Adipocyte (in vitro differentiated cells): ENCODE data around the gene MCRIP2.
A peak's percentile ranks its signal among the peaks of the same experiment; 100 is the strongest.

Experiments
- DNase-seq: peaks from one replicate; pipeline ENCODE4 v3.0.0-alpha.2; 2015; ENCODE audit warnings: low read depth
- H3K27me3 ChIP-seq: replicated peaks from 2 replicates; pipeline ENCODE4 v1.7.0; 2013; ENCODE audit warnings: mild to moderate bottlenecking, low read length, moderate library complexity; ENCODE audit not compliant: control insufficient read depth, insufficient read depth
- H3K36me3 ChIP-seq: 2 replicates; pipeline ENCODE4 v1.7.0; 2013; ENCODE audit warnings: low read length, mild to moderate bottlenecking, moderate library complexity; ENCODE audit not compliant: control insufficient read depth, insufficient read depth, severe bottlenecking
- H3K4me1 ChIP-seq: 2 replicates; pipeline ENCODE4 v1.7.0; 2013; ENCODE audit warnings: mild to moderate bottlenecking, low read length, moderate library complexity; ENCODE audit not compliant: control insufficient read depth, insufficient read depth
- H3K4me3 ChIP-seq: 2 replicates; pipeline ENCODE4 v1.7.0; 2013; ENCODE audit warnings: mild to moderate bottlenecking, low read length, moderate library complexity
- H3K9ac ChIP-seq: 2 replicates; pipeline ENCODE4 v1.7.0; 2013; ENCODE audit warnings: mild to moderate bottlenecking, low read length, moderate library complexity
- H3K9me3 ChIP-seq: 2 replicates; pipeline ENCODE4 v1.7.0; 2013; ENCODE audit warnings: mild to moderate bottlenecking, low read length, moderate library complexity; ENCODE audit not compliant: control insufficient read depth

The MCRIP2 gene

GRCh38 chr16:647173-647902 lies 5.7 kb downstream of the MCRIP2 start:
- Histone ChIP-seq H3K36me3 (no peaks in the 10 kb centered on the region), H3K4me1 (peaks cover 41% of the 10 kb centered on the region), H3K4me3 (no peak overlapping the region), H3K9ac (no peak overlapping the region), H3K27me3 (no peaks in the 10 kb centered on the region), H3K9me3 (no peaks in the 10 kb centered on the region)
- no peak for DNase-seq

GRCh38 chr16:648071-648780 lies 6.6 kb downstream of the MCRIP2 start:
- Histone ChIP-seq H3K4me3 (peak overlapping the region; percentile 76), H3K36me3 (no peaks in the 10 kb centered on the region), H3K9me3 (no peaks in the 10 kb centered on the region), H3K4me1 (peaks cover 38% of the 10 kb centered on the region), H3K27me3 (no peaks in the 10 kb centered on the region), H3K9ac (peak overlapping the region; percentile 84)
- peak; percentile 15 for DNase-seq

- peak within 1 kb of the TSS; percentile 76 for H3K4me3 ChIP-seq
- DNase-seq = peak; percentile 97
- no peaks in the 10 kb centered on the region for H3K36me3 ChIP-seq
- H3K9me3 ChIP-seq = no peaks in the 10 kb centered on the region
- H3K4me1 ChIP-seq = peaks cover 37% of the 10 kb centered on the region
- H3K9ac ChIP-seq = peak within 1 kb of the TSS; percentile 84
- H3K27me3 ChIP-seq = no peaks in the 10 kb centered on the region
Measured at GRCh38 chr16:648781-649589, 7.4 kb downstream of the MCRIP2 start, which contains the start of gene WDR90. WDR90 (plus strand) TSS chr16:649365; CDS start chr16:649417, 52 bp downstream.

- peak; percentile 43 for DNase-seq
- H3K9ac ChIP-seq = peak overlapping the region; percentile 84
- no peaks in the 10 kb centered on the region for H3K9me3 ChIP-seq
- H3K4me1 ChIP-seq = peaks cover 37% of the 10 kb centered on the region
- H3K36me3 ChIP-seq = no peaks in the 10 kb centered on the region
- peak overlapping the region; percentile 76 for H3K4me3 ChIP-seq
- H3K27me3 ChIP-seq = no peaks in the 10 kb centered on the region
Measured at GRCh38 chr16:649631-650030, 8.0 kb downstream of the MCRIP2 start.

GRCh38 chr16:651844-652243 lies 10.2 kb downstream of the MCRIP2 start:
- no peak overlapping the region for H3K4me3 ChIP-seq
- no peak for DNase-seq
- no peaks in the 10 kb centered on the region for H3K27me3 ChIP-seq
- no peak overlapping the region for H3K9ac ChIP-seq
- no peaks in the 10 kb centered on the region for H3K36me3 ChIP-seq
- H3K9me3 ChIP-seq = no peaks in the 10 kb centered on the region
- peaks cover 22% of the 10 kb centered on the region for H3K4me1 ChIP-seq

GRCh38 chr16:652454-653305 lies 11.1 kb downstream of the MCRIP2 start:
- Histone ChIP-seq H3K9me3 (no peaks in the 10 kb centered on the region), H3K36me3 (no peaks in the 10 kb centered on the region), H3K4me1 (peaks cover 14% of the 10 kb centered on the region), H3K27me3 (no peaks in the 10 kb centered on the region), H3K4me3 (no peak overlapping the region), H3K9ac (no peak overlapping the region)
- DNase-seq = no peak

GRCh38 chr16:654034-654433 lies 12.4 kb downstream of the MCRIP2 start:
- Histone ChIP-seq H3K27me3 (no peaks in the 10 kb centered on the region), H3K36me3 (peaks cover 9% of the 10 kb centered on the region), H3K9ac (no peak overlapping the region), H3K4me3 (no peak overlapping the region), H3K4me1 (peaks cover 4% of the 10 kb centered on the region), H3K9me3 (no peaks in the 10 kb centered on the region)
- no peak for DNase-seq

- peaks cover 9% of the 10 kb centered on the region for H3K36me3 ChIP-seq
- no peak overlapping the region for H3K9ac ChIP-seq
- H3K27me3 ChIP-seq = no peaks in the 10 kb centered on the region
- no peaks in the 10 kb centered on the region for H3K9me3 ChIP-seq
- no peak overlapping the region for H3K4me3 ChIP-seq
- DNase-seq = no peak
- no peaks in the 10 kb centered on the region for H3K4me1 ChIP-seq
Measured at GRCh38 chr16:657487-657886, 15.9 kb downstream of the MCRIP2 start.

GRCh38 chr16:658679-659571 lies 17.3 kb downstream of the MCRIP2 start:
- Histone ChIP-seq H3K27me3 (no peaks in the 10 kb centered on the region), H3K4me3 (no peak overlapping the region), H3K36me3 (peaks cover 9% of the 10 kb centered on the region), H3K9ac (no peak overlapping the region), H3K4me1 (no peaks in the 10 kb centered on the region), H3K9me3 (no peaks in the 10 kb centered on the region)
- DNase-seq = no peak

GRCh38 chr16:659618-660017 lies 18.0 kb downstream of the MCRIP2 start:
- Histone ChIP-seq H3K9me3 (no peaks in the 10 kb centered on the region), H3K4me1 (no peaks in the 10 kb centered on the region), H3K9ac (no peak overlapping the region), H3K36me3 (peaks cover 9% of the 10 kb centered on the region), H3K4me3 (no peak overlapping the region), H3K27me3 (no peaks in the 10 kb centered on the region)
- DNase-seq = no peak
